ENCODE measurements around the gene ZBTB7C.

Gene ZBTB7C

DNA sequence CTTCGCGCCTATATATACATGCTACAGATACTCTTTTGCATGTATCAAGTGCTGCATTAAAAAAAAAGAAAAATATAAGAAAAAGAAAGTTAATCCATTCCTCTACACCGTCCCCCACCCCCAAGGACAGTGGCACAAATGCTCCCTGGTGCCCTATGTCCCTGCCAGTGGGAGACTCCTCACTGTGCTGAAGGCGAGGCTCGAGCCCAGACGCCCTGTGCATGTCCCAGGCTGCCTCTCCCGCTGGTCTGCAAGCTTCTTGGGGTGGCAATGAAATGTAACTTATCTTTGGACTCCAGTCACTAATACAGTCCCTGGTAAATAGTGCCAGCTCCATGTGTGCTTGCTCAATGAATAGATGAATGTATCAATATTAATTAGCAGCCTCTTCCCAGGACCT, 293.2 kb downstream of the ZBTB7C start:
- DNase-seq (ENCODE audit: low read depth) = no peak

DNA sequence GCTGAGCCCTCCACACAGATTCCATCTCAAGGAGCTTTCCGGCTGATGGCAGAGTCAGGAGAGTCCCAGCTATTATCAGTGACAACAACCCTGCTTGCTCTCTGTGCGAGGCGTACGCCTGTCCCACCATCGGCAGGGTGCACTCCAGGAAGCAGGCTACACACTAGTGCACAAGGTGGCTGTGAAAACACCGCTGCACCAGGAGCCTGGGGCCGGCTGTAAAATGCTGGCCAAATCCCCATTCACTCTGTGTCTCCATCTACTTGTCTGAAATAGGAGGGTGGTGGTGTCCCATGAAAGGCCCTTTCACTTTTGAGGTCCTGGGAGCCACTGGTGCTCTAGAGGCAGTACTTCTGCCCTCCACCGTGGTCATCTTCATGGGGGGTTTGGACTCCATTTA, 295.5 kb downstream of the ZBTB7C start:
- no peak for DNase-seq (ENCODE audit: low read depth)

DNA sequence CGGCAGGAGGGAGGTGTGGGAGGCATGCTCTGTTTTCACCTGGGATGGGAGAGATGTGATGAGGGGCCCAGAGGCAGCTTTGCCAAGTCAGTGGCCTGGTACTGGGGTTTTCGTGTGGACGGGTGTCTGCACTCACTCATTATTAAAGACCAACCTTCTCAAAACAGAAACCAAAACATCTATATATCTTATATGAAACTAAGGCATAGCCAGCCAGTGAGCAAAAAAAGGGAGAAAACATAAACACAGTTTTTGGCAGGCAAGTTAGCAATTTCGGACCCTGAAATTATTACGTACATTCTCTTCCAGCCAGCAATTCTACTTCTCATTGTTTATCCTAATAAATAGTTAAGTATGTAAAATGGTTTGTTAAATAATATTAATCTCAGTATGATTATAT, 297.6 kb downstream of the ZBTB7C start:
- no peak for DNase-seq (ENCODE audit: low read depth)

DNA sequence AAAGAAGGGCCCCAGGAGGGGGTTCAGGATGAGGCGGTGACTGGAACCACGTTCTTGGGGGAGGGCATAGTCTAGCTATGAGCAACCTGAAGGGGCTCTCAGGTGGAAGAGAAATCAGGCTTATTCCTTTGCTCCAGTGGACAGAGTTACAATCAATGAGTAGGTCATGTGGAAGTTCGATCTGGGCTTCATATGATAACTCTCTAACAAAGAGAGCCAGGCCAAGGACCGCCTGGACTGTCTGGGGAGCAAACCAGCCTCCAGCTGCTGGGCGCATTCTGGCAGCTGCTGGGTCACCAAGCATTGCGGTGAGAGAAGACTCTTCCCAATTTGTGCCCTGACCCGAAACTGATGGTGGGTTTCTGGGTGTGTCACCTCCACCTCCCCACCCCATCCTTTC, 298.4 kb downstream of the ZBTB7C start:
- DNase-seq (ENCODE audit: low read depth) = no peak

DNA sequence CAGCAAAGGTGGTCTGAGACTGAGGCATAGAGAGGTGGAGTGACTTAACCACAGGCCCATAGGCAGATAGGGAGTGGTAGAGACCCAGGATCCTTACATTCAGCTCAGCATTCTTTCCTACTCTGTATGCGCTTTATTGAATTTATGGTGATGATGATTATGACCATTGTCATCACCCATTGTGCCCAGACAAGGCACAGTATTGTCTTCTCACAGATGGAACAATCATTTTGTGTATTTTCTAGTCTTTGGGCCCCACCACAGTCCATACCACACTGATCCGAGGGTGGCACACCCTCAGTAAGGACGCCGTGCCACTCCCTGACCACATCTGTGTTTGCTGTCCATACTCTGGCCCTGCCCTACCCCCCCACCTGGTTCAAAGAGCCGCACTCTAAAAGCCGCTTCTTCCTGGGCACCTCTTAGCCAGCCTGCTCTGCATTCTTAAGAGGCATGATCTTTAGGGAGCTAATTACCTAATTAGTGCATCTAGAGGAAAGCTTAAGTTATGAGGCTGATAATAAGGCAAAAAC, 299.2 kb downstream of the ZBTB7C start:
- DNase-seq (ENCODE audit: low read depth) = no peak

DNA sequence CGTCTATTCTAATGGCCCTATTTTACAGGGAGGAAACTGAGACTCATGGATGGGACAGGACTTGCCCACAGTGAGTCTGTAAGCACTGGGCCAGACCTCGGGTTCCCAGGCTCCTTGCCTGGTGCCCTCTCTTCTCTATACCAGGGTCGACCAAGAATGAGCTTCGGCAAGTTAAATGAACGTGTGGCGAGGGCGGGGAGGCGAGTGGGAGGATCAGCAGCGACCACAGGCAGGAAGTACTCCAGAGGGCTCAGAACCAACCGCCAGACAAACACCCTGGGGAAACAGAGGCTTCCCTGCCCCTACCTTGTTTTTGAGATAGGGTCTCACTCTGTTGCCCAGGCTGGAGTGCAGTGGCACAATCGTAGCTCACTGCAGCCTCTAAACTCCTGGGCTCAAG, 301.0 kb downstream of the ZBTB7C start:
- no peak for DNase-seq (ENCODE audit: low read depth)

DNA sequence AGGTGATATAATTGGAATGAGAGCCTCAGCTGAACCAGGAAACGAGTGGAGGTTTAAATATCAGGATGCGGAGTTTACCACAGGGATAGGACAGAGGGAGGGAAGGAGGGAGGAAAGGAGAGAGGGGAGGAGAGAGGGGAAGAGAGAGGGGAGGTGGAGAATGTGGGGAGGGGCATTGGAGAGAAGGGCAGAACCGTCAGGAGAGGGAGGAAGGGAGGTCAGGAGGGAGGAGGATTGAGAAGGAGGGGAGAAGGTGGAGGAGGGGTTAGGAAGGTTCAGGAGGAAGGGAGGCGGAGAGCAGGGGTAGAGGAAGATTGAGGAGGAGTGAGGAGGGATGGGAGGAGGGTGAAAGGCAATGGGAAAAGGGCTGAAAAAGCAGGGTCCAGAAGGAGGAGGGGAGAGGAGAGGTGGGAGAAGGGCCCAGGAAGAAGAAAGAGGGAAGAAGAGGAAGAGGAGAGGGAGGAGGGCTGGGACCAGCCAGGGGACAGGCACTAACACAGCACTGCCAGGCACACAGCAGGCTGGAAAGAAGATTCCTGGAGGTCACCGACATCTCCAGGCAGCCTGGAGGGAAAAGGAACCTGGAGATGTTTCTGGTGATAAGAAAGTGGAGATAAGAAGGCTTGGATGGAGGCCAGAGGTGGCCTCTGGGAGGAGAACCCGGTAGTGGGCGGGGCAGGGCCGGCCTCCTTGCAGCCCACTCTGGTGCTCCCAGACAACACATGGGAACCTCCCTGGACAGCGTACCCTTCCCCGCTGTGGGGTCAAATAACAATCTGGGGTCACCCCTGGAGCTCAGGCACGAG, 302.0 kb downstream of the ZBTB7C start:
- no peak for DNase-seq (ENCODE audit: low read depth)

DNA sequence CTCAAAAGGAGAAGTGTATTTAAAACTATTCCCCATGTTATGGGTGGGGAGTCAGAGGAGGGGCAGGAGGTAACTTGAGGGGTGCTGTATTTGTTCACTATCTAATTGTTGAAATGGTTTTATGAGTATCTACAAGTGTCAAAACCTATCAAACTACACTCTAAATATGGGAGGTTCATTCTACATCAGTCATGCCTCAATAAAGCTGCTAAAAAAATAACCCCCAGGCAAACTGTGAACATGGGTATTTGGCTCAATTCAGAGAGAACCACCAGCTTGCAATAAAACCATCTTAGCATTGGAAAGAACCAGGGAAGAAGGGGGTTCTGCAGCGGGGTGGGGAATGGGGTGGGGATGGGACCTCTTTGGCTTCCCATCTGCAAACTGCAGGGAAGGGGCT, 302.7 kb downstream of the ZBTB7C start:
- DNase-seq (ENCODE audit: low read depth) = no peak

DNA sequence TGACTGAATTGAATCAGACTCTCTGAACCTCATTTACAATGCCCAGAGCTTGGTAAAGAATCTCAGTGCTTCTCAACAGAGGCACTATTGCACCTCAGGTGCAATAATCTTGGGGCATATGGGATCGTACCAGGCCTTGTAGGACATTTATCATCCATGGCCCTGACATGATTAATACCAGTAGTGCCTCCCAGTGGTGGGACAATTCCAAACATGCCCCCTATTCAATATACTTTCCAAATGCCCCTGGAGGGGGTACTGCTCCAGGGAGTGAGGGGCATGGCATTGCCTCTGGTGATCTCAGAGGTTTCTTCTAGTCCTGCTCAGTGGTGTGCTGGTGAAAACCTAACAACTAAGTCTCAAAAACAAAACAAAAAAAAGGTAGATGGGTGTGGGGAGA, 303.9 kb downstream of the ZBTB7C start:
- no peak for DNase-seq (ENCODE audit: low read depth)

DNA sequence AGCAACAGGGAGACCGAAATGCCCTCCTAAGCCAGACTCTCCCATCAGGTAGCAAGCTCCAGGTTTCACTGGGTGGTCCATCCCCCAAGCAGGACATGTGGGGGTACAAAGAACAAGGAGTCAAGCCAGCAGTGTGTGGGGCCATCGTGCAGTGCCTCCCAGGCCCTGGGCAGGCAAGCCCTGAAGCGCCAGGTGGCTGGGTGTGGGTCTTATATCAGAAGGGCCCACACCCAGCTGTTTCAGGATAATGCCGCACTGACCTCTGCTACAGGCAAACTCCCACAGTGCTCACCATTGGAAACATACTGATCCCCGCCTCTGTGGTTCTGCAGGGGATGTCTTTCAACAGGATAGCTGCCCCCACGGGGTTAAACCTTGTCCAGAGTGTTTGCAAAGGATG, 304.5 kb downstream of the ZBTB7C start:
- DNase-seq (ENCODE audit: low read depth) = no peak

DNA sequence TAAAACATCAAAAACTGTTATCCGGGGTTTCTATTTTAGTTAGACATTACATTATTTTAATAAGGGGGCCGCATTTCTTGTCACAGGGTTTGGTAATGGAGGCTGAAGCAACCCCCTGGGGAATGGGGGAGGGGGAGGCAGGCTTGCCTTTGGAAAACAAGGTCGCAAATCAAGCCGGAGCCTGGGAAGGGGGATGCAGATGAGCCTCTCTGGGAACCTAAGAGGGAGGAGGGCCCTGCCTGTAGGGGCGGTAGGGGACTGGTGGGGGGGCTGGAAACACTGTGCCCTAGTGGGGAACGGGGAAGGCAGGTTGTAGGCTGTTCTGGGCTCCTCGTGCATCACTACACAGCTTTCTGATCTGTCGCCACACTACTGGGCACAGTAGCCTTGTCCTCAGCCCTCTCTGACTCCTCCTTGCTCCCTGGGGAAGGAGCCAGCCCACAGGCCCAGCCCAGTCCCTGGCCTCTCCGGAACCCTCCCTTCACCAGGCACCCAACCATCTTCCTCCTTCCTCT, 308.5 kb downstream of the ZBTB7C start:
- no peak for DNase-seq (ENCODE audit: low read depth)

DNA sequence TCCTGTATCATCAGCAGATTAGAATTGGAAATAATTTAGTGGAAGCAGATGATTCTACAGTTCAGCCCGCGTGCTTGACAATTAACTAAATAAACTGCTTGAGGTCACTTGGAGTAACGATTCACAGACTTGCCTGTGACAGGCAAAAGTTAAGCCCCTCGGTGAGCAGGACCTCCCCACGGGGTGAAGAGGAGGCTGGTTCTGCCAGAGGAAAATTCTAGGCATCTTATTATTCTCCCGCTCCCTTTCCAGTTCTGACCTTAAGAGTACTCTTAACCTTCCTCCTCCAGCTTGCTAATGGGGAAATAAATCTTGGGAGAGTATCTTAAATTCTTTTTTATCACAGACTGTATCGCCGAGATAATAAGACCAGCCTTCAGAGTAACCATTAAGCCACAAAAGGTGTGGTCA, 309.0 kb downstream of the ZBTB7C start:
- no peak for DNase-seq (ENCODE audit: low read depth)

DNA sequence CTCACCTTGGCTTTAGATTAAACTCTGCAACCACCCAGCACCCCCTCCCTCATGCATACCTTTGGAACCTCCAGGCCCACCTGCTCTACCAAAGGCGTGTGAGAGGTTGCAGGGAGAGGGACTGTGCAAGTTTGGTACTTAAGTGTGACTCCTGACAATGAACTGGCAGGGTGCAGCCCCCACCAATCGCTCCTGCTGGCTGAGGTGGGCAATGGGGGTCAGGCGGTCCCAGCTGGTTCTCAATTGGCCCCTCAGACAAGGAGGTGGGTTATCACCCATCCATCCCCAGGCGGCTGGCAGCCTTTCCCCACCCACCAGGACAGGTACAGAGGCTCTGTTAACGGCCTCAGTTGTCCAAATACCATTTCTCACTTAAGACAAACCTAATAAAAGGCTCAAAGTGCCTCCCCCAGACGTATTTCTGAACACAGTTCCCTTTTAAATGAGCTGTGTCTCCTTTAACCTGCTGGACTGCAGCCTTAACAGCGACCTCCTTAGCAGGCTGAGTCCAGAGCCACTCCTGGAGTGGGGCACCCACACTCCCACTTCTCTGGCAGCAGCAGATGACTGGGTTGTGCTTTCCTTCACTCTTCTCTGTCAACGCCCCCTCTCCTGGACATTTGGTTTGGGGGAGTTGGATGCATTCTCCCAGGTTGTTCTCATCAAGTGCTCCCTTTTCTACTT, 309.6 kb downstream of the ZBTB7C start:
- no peak for DNase-seq (ENCODE audit: low read depth)

DNA sequence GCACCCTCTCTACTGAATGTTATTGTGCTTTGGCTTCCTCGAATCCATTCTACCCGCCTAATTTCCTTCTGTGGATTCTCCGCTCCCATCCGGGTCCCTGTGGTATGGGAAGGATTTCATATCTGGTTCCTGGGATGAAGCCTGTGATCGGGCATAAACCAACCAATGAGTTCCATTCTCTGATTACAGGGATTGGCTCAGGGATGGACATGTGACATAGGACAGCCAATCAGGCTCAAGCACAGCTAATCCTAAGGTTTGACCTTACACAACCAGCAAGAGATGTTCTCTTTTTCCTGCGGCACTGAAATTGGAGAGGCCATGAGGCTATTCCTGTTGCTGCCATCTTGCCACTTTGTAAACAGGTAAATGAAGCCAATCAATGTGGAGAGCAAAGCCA, 310.6 kb downstream of the ZBTB7C start:
- no peak for DNase-seq (ENCODE audit: low read depth)

DNA sequence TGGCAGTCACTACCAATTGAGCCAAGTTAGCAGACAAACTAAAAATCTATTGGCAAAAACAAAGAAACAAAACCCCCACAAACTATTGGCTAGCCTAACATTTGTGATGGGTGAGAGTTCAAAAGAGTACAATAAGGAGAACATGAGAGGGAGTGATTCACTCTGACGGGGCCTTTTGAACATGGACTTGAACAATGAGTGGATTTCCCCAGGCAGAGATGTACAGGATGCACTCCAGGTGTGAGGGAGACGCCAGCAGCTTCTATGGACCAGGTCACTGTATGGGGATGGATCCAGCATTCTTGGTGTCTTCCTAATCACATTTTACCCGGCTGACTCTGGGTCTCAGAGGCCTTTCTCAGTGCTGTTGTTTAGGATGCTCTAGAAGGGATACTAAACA, 311.2 kb downstream of the ZBTB7C start:
- no peak for DNase-seq (ENCODE audit: low read depth)

DNA sequence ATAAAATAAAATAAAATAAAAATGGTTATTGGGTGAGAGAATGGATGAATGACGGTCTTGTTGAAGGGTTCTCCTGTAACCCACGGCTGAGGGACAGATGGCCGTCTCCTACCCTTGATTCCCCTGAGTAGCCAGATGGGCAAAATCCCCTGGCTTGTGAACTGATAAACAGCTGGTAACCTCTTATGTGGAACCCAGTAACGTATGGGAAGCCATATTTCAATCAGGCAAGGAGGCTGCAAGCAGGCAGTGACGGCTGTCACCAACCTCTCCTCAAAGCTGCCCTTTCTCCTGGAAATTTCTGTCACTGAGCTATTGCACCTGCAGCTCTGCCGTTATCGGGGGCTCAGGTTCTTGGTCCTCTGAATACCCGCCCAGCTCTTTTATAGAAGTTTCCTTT, 313.5 kb downstream of the ZBTB7C start:
- no peak for DNase-seq (ENCODE audit: low read depth)

DNA sequence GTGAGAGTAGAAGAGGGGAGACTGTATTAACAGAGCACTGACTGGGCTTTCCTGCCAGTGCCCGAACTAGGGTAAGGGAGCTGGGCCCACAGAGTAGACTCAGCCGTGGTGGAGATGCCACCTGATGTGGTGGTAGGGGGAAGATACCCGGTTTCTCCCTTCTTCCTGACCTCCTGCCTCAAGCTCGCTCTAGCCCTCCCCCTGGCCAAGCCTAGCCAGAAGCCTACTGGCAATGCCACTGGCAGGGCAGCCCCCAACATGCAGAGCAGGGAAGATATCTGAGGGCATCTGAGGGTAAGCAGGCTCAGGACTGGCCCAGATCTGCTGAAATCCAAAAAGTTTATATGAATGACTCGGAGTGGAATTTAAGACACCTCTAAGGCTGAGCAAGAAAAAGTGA, 316.1 kb downstream of the ZBTB7C start:
- no peak for DNase-seq (ENCODE audit: low read depth)

DNA sequence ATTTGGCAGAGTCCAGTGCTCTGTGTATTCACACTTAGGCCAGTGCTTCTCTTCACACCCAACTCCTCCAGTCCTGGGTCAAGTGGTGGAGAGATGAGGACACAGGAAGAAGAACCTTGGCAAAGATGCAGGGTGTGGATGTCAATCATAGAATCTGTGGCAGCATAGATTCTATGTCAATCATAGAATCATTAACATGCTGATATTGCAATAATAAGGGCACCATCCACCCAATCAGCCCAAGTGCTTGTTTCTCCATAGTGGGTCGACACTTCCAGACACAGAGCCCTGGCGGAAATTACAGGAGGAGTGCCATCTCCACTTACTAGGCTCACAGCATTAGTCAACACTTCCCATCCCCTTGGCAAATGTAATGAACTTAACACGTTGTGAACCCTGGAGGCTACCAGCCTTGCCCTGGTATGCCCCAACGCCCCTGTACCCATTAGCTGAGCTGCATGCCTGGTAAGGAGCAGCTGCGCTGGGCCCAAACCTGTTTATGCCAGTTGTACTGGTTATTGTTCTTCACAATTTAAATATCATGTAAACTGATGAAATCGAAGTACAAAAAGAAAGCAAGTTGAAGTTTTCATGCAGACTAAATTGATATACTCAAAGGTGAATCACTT, 317.2 kb downstream of the ZBTB7C start:
- no peak for DNase-seq (ENCODE audit: low read depth)

DNA sequence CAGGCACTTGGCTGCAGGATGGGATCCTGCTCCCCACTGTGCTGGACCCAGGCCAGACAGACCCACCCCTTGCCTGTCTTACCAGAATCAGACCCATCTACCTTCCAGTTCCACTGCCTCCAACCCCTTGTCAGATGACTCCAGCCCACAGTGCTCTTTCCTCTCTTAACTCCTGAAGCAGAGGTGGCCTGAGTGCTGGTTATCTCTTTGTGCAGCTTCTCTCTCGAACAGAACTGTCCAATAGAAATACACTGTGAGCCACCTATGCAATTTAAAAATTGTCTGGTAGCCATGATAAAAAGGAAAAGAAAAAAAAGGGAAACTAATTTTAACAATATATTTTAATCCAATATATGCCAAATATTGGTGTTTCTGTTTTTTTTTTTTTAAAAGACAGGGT, 318.5 kb downstream of the ZBTB7C start:
- no peak for DNase-seq (ENCODE audit: low read depth)

DNA sequence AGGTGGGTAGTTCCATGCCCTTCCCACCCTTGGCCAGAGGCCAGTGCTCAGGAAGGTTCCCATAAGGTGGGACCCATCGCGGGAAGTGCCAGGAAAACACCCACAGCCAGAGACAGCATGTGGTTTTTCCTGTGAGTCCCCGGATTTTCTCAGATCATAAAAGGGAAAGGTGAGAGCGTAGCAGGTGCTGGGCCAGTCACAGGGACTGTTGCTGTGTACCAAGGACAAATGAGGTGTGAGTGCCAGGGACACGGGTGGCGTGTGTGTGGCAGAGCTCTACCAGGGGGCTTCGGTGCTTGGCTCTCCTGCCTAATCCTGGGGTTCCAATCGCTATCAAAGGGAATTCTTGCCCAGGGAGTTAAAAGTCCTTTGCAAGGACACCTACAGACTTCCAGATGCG, 319.2 kb downstream of the ZBTB7C start:
- no peak for DNase-seq (ENCODE audit: low read depth)

DNA sequence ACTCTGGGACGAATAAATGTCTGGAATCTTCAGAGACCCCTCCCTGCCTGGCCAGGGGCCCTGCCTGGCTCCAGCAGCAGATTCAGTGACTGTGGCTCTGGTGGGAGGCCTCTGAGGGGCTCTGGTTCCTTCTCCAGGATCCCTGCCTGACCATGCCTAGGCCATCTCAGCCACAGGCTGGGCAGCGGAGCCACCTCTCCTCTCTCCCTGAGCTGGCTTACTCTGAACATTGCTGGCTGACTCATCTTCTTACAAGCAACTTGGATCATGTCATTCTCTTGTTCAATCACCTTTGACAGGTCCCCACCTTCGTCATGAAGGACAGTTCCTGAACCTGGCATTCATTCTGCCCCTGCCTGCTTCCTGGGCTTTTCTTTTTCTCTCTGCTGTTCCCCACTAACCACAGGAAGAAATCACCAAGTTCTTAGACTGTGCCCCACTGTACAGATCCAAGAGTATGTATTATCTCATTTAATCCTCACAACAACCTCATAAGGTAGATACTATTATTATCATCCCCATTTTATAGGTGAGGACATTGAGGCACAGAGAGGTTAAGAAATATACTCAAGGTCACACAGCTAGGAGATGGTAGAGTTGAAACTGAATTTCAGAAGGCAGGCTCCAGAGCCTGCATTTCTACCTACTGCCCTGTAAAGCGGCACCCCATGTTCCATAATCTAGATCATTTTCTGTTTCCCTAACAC, 323.2 kb downstream of the ZBTB7C start:
- DNase-seq (ENCODE audit: low read depth) = no peak

DNA sequence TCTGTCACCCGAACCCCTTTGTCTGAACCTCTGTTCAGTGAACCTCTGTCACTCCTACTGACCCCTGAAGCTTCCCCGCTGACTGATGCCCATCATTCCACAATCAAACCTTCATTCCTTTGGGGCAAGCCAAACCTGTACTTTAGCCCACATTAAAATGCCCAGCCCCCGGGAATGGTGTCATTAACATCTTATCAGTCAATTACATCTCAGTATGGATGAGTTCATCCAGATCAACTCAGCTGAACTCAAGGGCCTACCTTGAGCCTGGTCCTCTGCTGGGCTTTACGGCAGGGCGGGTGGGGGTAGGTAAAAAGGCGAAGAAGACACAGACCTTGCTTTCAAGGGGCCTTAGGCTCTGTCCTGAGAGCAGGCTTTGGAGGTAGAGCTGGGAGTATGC, 324.3 kb downstream of the ZBTB7C start:
- DNase-seq (ENCODE audit: low read depth) = no peak
